Measurements from ENCODE around the gene ZNF292. TPM values are rescaled to one million over a fixed set of nuclear protein-coding genes. Genes with fewer than 3 reads are reported as not detected.

ZNF292 gene
- total RNA-seq, 2 experiments from 2014 or later, result 68.8 to 81.8 TPM

DNA sequence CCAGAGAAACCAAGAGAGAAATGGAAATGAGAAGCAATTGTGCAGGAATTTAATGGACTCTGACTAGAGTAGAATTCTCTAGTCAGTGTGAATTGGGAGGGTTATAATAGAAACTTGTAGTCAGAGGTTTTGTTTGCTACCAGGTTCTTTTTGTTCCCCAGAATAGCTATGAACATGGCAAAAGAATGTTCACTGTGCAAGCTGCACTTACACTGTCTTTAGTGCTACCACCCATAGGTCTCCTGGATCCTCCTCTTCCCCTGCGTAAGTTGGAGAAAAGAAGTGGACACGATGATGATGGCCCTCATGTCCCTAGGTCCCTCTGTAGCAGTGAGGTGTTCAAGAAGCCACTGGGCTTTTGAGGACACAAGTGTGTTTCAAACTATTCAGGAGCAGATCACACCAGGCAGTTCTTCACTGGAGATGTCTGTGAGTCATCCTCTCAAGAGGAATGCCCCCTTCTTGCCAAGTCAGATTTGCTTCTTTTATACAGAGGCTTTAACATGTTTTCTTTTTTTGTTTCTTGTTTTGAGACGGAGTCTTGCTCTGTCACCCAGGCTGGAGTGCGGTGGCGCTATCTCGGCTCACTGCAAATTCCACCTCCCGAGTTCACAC, 119.4 kb downstream of the ZNF292 start:
- Mint-ChIP-seq H3K9me3 (ENCODE audit: low read depth) (no peaks in the 10 kb centered on the region), H3K27ac (no peak overlapping the region), H3K36me3 (ENCODE audit: low read depth) (no peaks in the 10 kb centered on the region), H3K4me1 (peaks cover 7% of the 10 kb centered on the region), H3K27me3 (no peaks in the 10 kb centered on the region), H3K4me3 (no peak overlapping the region)
- ChIA-PET CTCF (no interaction called here), POLR2A (no interaction called here)
- DNase-seq (no peak), ATAC-seq (peak; percentile 23)
- intact Hi-C loops (cut with DNase I, micrococcal nuclease), result no loop called here

DNA sequence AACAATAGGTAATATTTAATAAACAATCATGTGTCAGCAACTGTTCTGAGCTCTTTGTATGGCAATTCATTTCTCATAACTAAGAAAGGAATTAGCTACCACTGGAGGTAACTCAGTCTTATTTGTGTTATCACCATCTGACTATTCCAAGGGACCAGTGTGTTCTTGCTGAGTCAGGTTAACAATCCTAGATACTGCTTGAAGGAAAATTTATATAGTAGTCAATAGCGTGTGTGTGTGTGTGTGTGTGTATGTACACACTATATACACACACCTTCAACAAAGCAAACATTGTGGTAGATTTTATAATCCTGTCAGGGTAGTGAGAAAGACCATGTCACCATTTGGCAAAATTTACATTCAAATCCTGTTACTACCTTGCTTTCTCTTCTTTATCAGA, 121.3 kb downstream of the ZNF292 start:
- intact Hi-C loops (cut with DNase I, micrococcal nuclease), result no loop called here

DNA sequence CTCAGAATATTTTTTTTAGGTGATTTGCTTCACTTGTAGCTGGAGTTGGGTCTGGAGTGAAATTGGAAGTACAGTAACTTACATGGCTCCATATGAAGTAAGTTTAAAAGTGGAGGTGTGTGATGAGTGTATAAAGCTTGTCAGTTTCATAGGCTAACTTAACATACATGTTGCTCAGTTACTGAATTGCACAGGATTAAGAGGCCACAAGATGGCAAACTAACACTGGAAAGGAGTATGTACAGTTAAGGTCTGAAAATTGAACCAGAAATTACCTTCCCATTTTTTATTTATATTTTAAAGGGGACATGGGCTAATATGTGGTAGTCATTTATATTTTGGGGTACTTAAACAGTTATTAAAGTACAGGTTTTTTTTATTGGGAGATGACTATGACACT, 121.8 kb downstream of the ZNF292 start:
- Mint-ChIP-seq H3K9me3 (ENCODE audit: low read depth) (no peaks in the 10 kb centered on the region), H3K27ac (no peak overlapping the region), H3K4me1 (peaks cover 9% of the 10 kb centered on the region), H3K27me3 (no peaks in the 10 kb centered on the region), H3K36me3 (ENCODE audit: low read depth) (no peaks in the 10 kb centered on the region), H3K4me3 (no peak overlapping the region)
- ChIA-PET CTCF (interaction anchor here (1.1 kb wide), 1 partner anchor 209 kb away, joined by 4 read pairs; no protein-coding TSS in a partner anchor), POLR2A (no interaction called here)
- intact Hi-C loops (cut with DNase I, micrococcal nuclease), result no loop called here
- DNase-seq (no peak), ATAC-seq (no peak)

More for the DNA sequence above, 121.3 kb downstream of the ZNF292 start:
- Mint-ChIP-seq H3K4me3 (no peak overlapping the region), H3K9me3 (ENCODE audit: low read depth) (no peaks in the 10 kb centered on the region), H3K36me3 (ENCODE audit: low read depth) (no peaks in the 10 kb centered on the region), H3K27ac (no peak overlapping the region), H3K27me3 (no peaks in the 10 kb centered on the region), H3K4me1 (peaks cover 9% of the 10 kb centered on the region)
- ATAC-seq (no peak), DNase-seq (no peak)
- ChIA-PET CTCF (interaction anchor here (0.6 to 1.2 kb wide), 4 partner anchors 20 to 1854 kb away, joined by 3 to 4 read pairs (median 3); no protein-coding TSS in a partner anchor), POLR2A (no interaction called here)

DNA sequence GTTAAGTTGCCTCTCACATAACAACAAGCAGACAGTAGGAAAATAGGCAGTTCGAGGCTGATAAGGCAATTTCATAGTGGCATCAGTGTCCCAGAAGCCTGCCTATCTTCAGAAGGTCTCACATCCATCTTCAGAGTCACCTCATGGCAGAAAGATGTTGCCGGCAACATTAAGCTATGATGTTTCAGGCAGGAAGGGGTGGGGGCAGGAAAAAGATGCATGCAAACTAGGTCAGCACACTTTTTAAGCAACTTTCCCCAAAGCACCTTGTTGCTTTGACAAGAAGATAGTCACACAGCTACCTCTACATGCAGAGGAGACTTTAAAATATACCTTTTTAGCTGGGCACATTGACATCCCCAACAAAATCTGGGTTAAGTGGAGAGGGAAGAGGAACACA, 123.8 kb downstream of the ZNF292 start:
- no peak for ATAC-seq
- H3K36me3 Mint-ChIP-seq (ENCODE audit: low read depth), result no peaks in the 10 kb centered on the region
- ChIA-PET POLR2A (no interaction called here), CTCF (interaction anchor here (1.3 kb wide), 1 partner anchor 18 kb away, joined by 3 read pairs; no protein-coding TSS in a partner anchor)
- H3K27me3 Mint-ChIP-seq, result no peaks in the 10 kb centered on the region
- no peak overlapping the region for H3K27ac Mint-ChIP-seq
- H3K9me3 Mint-ChIP-seq (ENCODE audit: low read depth), result no peaks in the 10 kb centered on the region
- intact Hi-C loops (cut with DNase I, micrococcal nuclease), result no loop called here
- H3K4me1 Mint-ChIP-seq, result peaks cover 9% of the 10 kb centered on the region
- no peak overlapping the region for H3K4me3 Mint-ChIP-seq
- DNase-seq, result no peak

DNA sequence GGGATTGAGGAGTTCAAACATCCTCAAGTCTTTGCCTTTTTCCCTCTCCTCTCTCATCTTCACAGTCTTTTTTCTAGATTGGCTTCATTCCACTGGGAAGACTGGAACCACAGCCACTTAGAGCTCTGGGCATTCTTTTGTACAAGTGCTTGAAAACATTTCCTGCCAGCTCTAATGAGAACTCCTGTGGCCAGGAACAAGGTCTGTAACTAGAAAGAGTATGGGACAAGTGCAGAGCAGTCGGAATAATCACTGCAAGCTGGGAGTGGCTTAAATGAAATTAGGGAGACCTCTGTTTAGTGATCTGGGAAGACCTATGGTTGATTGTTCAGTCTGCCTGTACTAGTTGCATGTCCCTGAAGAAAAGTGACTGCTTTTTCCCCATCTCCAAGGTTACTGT, 126.1 kb downstream of the ZNF292 start:
- ATAC-seq (no peak), DNase-seq (no peak)
- Mint-ChIP-seq H3K9me3 (ENCODE audit: low read depth) (no peaks in the 10 kb centered on the region), H3K27me3 (peaks cover 4% of the 10 kb centered on the region), H3K36me3 (ENCODE audit: low read depth) (no peaks in the 10 kb centered on the region), H3K4me3 (no peak overlapping the region), H3K27ac (no peak overlapping the region), H3K4me1 (peaks cover 9% of the 10 kb centered on the region)
- ChIA-PET POLR2A (no interaction called here), CTCF (interaction anchor here (1.2 kb wide), 1 partner anchor 103 kb away, joined by 3 read pairs; no protein-coding TSS in a partner anchor)
- intact Hi-C loops (cut with DNase I, micrococcal nuclease), result no loop called here

DNA sequence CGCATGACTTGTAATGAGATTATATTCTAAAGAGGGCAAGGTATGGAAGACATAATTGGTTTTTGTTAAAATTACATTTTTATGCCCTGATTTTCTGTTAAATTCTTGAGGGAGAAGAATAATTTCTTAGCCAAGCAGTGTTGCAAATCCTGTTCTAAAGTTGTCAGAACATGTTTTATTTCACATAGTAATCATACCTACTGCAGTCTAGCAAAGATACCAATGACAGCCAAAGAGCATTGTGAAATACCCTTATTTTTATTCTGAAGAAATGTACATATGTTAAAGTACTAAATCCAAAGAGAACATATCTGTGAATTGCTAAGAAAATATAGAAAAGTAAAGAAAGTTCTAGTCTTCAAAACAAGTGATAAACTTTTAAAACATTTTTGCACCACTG, 127.4 kb downstream of the ZNF292 start:
- DNase-seq (no peak), ATAC-seq (no peak)
- no peaks in the 10 kb centered on the region for H3K9me3 Mint-ChIP-seq (ENCODE audit: low read depth)
- no peaks in the 10 kb centered on the region for H3K36me3 Mint-ChIP-seq (ENCODE audit: low read depth)
- CTCF ChIA-PET, result interaction anchor here (1.2 kb wide), 1 partner anchor 104 kb away, joined by 3 read pairs; no protein-coding TSS in a partner anchor
- H3K4me1 Mint-ChIP-seq, result peaks cover 9% of the 10 kb centered on the region
- intact Hi-C loops (cut with DNase I, micrococcal nuclease), result no loop called here
- POLR2A ChIA-PET, result no interaction called here
- no peak overlapping the region for H3K4me3 Mint-ChIP-seq
- H3K27ac Mint-ChIP-seq, result no peak overlapping the region
- H3K27me3 Mint-ChIP-seq, result peaks cover 4% of the 10 kb centered on the region

DNA sequence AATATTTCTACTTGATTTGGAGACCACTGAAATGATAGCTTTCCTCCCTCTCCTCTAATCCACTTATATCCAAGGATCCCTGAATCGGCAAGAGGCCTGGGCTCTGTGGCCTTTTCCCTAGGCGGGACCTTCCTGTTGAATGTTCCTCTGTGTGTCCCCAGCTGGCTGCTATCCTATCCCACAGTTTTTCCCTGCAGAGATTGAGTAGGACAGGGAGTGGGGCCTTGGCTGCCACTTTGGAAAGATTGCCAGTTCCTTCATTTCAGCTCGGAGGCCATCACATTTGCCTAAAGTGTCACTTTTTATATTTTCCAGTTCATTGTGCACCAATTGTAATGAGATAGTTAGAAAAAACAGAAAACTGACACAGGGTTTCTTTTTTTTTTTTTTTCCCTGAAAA, 128.1 kb downstream of the ZNF292 start:
- intact Hi-C loops (cut with DNase I, micrococcal nuclease), result no loop called here
- CTCF ChIA-PET, result no interaction called here
- Mint-ChIP-seq H3K27me3 (peaks cover 6% of the 10 kb centered on the region), H3K4me1 (peaks cover 9% of the 10 kb centered on the region), H3K4me3 (no peak overlapping the region), H3K9me3 (ENCODE audit: low read depth) (no peaks in the 10 kb centered on the region), H3K36me3 (ENCODE audit: low read depth) (no peaks in the 10 kb centered on the region), H3K27ac (no peak overlapping the region)
- DNase-seq (no peak), ATAC-seq (no peak)
- POLR2A ChIA-PET, result interaction anchor here (0.6 to 0.7 kb wide), 3 partner anchors 82 to 417 kb away, joined by 3 to 5 read pairs (median 5); no protein-coding TSS in a partner anchor

DNA sequence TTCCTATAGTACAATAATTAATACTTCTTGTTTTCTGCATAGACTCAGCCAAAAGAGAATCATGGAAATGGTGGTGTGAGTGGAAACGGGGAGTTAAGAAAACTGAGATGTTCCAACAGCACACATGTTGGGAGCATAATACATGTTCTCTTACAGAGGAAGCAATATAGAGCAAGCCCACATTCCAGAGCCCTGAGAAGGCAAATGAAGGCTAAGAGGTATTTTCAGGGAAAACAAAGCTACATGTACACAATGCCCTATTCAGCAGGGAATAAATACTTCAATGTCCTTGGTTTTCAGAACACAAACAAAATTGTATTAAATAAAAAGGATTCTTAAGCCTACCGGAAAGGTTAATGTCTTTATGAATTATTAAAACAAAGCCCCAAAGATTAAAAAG, 131.9 kb downstream of the ZNF292 start:
- ChIA-PET CTCF (interaction anchor here (1.5 kb wide), 1 partner anchor 148 kb away, joined by 7 read pairs; no protein-coding TSS in a partner anchor), POLR2A (no interaction called here)
- Mint-ChIP-seq H3K4me1 (no peaks in the 10 kb centered on the region), H3K4me3 (no peak overlapping the region), H3K9me3 (ENCODE audit: low read depth) (no peaks in the 10 kb centered on the region), H3K27me3 (peaks cover 13% of the 10 kb centered on the region), H3K36me3 (ENCODE audit: low read depth) (no peaks in the 10 kb centered on the region), H3K27ac (no peak overlapping the region)
- ATAC-seq, result no peak
- no peak for DNase-seq
- intact Hi-C loops (cut with DNase I, micrococcal nuclease), result no loop called here

DNA sequence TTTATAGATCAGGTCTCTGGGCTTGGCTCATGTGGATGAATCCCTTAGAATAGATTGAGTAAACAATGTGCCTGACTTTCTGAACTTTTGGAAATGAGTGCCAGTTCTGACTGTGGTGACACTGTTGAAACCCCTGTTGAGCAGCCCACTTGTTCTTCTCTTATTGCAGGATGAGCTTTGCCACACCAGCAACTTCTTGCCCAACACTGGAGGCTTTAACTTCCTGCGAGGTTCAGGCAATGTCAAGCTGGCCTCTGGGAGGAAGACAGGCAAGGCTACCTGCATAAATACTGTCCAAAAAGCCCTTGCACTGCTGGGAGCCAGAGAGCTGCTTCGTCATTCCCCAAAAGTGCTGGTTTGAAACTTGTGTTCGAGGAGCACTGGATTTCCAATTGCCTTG, 134.2 kb downstream of the ZNF292 start:
- ChIA-PET POLR2A (no interaction called here), CTCF (interaction anchor here (0.9 kb wide), 1 partner anchor 9 kb away, joined by 3 read pairs; no protein-coding TSS in a partner anchor)
- no peaks in the 10 kb centered on the region for H3K36me3 Mint-ChIP-seq (ENCODE audit: low read depth)
- H3K4me3 Mint-ChIP-seq, result no peak overlapping the region
- intact Hi-C loops (cut with DNase I, micrococcal nuclease), result no loop called here
- no peak for DNase-seq
- ATAC-seq, result no peak
- H3K27ac Mint-ChIP-seq, result no peak overlapping the region
- no peaks in the 10 kb centered on the region for H3K9me3 Mint-ChIP-seq (ENCODE audit: low read depth)
- no peaks in the 10 kb centered on the region for H3K4me1 Mint-ChIP-seq
- peaks cover 22% of the 10 kb centered on the region for H3K27me3 Mint-ChIP-seq

DNA sequence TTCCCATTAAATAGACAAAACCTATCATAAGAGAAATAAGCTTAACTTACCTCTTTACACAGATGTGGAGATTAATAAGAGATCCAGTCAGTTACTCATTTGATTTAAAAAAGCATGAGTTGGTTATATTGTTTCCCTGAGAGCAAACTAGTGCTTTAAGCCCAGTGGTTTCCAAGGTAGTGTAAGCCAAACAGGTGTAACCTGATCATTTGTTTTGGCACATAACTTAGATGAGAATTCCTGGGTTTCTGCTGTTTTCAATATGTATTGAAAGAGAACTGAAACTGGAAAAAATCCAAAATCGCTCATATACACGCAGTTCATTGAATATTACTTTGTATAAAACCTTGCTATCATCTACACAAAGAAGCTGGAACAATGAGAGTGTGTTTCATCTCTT, 136.5 kb downstream of the ZNF292 start:
- DNase-seq, result no peak
- no peak for ATAC-seq
- no peak overlapping the region for H3K27ac Mint-ChIP-seq
- intact Hi-C loops (cut with DNase I, micrococcal nuclease), result no loop called here
- H3K9me3 Mint-ChIP-seq (ENCODE audit: low read depth), result no peaks in the 10 kb centered on the region
- H3K4me1 Mint-ChIP-seq, result no peaks in the 10 kb centered on the region
- H3K27me3 Mint-ChIP-seq, result peaks cover 20% of the 10 kb centered on the region
- ChIA-PET CTCF (interaction anchor here (0.7 to 0.8 kb wide), 2 partner anchors 89 to 201 kb away, joined by 3 read pairs; no protein-coding TSS in a partner anchor), POLR2A (no interaction called here)
- H3K36me3 Mint-ChIP-seq (ENCODE audit: low read depth), result no peaks in the 10 kb centered on the region
- H3K4me3 Mint-ChIP-seq, result no peak overlapping the region

DNA sequence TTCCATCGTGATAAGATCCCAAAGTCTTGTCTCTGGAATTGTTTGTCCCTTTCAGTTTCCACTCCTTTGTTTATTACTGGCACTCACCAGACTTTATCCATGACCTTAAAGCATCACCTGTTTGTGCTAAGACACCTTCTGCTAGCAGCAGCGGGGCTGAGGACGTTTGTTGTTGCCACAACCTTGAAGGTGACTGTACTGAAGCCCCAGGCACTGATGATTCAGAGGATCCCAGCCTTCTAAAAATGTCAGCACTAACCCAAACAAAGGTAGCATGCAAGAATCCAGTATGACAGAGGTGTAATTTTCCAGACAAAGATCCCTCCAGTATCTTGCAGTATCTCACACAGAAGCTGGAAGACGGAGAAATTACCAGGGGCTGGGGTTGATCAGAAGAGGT, 138.2 kb downstream of the ZNF292 start:
- CTCF ChIA-PET, result no interaction called here
- intact Hi-C loops (cut with DNase I, micrococcal nuclease), result no loop called here
- Mint-ChIP-seq H3K9me3 (ENCODE audit: low read depth) (no peaks in the 10 kb centered on the region), H3K27me3 (peaks cover 21% of the 10 kb centered on the region), H3K4me3 (no peak overlapping the region), H3K36me3 (ENCODE audit: low read depth) (no peaks in the 10 kb centered on the region), H3K27ac (no peak overlapping the region), H3K4me1 (no peaks in the 10 kb centered on the region)
- no peak for ATAC-seq
- POLR2A ChIA-PET, result no interaction called here
- DNase-seq, result no peak

DNA sequence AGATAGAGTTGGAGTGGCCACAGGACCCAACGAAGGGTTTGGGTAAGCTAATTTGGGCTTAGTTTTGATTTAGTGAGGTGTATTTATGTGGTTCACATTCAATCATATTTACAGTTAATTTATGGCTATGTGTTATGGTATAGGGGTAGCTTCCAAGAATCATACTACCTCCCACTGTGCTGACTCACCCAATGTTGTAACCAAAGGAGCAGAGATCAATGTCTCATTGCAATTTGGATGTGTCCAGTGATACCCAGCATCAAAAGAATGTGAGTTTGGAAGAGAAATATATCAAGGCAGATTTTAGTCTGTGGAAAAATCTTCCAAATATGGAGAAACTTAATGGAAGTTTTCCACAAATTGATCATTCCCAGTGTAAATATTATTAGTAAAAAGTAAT, 141.8 kb downstream of the ZNF292 start:
- no peaks in the 10 kb centered on the region for H3K36me3 Mint-ChIP-seq (ENCODE audit: low read depth)
- POLR2A ChIA-PET, result no interaction called here
- DNase-seq (no peak), ATAC-seq (no peak)
- H3K9me3 Mint-ChIP-seq (ENCODE audit: low read depth), result no peaks in the 10 kb centered on the region
- CTCF ChIA-PET, result no interaction called here
- H3K27ac Mint-ChIP-seq, result no peak overlapping the region
- peaks cover 28% of the 10 kb centered on the region for H3K27me3 Mint-ChIP-seq
- intact Hi-C loops (cut with DNase I, micrococcal nuclease), result no loop called here
- H3K4me1 Mint-ChIP-seq, result no peaks in the 10 kb centered on the region
- no peak overlapping the region for H3K4me3 Mint-ChIP-seq

All from activated CD4-positive, alpha-beta T cell treated with anti-CD3 and anti-CD28 coated beads for 36 hours (primary cell).